Osteocyte (in vitro differentiated cells): ENCODE data around the gene DENND4A. TPM values are rescaled to one million over a fixed set of nuclear protein-coding genes. Genes with fewer than 3 reads are reported as not detected.

Source experiments
- DNase-seq: peaks from one replicate; pipeline ENCODE4 v3.0.0; 2021; ENCODE audit warnings: mixed read lengths; ENCODE audit not compliant: unreplicated experiment; ENCODE audit errors: extremely low spot score
- H3K27ac Mint-ChIP-seq: one replicate; pipeline ENCODE4 v1.8.0; 2021; ENCODE audit warnings: mild to moderate bottlenecking, mixed read lengths; ENCODE audit not compliant: unreplicated experiment
- H3K27me3 Mint-ChIP-seq: one replicate; pipeline ENCODE4 v1.8.0; 2021; ENCODE audit warnings: mixed read lengths; ENCODE audit not compliant: unreplicated experiment
- H3K36me3 Mint-ChIP-seq: one replicate; pipeline ENCODE4 v1.8.0; 2021; ENCODE audit warnings: mixed read lengths; ENCODE audit not compliant: unreplicated experiment
- H3K4me1 Mint-ChIP-seq: one replicate; pipeline ENCODE4 v1.8.0; 2021; ENCODE audit warnings: mixed read lengths; ENCODE audit not compliant: unreplicated experiment
- H3K4me3 Mint-ChIP-seq: one replicate; pipeline ENCODE4 v1.8.0; 2021; ENCODE audit warnings: mild to moderate bottlenecking, moderate library complexity, mixed read lengths; ENCODE audit not compliant: unreplicated experiment
- H3K9me3 Mint-ChIP-seq: one replicate; pipeline ENCODE4 v1.8.0; 2021; ENCODE audit warnings: mixed read lengths; ENCODE audit not compliant: unreplicated experiment
- total RNA-seq: library from RNA; stranded (reverse); gene quantifications from 2 replicates; pipeline ENCODE4 v1.2.1, GENCODE V29; 2021
- TF ChIP-seq, protein P1 (sequence below): fragments of 200-600 bp; sonication (generic); IDR thresholded peaks from 2 replicates; pipeline ENCODE4 v1.5.0; 2021; ENCODE audit warnings: antibody characterized with exemption, mild to moderate bottlenecking, moderate library complexity

Gene DENND4A
- total RNA-seq, 1 donor from 2014 or later = 24.5 TPM

DNA sequence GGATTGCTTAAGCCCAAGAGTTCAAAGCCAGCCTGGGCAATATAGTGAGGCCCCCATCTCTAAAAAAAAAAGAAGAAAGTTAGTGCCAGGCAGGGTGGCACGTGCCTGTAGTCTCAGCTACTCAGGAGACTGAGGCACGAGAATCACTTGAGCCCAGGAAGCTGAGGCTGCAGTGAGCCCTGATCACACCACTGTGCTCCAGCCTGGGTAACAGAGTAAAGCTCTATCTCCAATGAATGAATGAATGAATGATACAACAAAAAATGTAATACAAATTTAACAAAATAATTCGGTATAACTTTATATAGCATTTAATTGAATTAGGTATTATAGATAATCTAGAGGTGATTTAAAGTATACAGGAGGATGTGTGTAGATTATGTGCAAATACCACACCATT lies 29.7 kb downstream of the DENND4A start:
- peaks cover 3% of the 10 kb centered on the region for H3K36me3 Mint-ChIP-seq
- TF ChIP-seq, protein P1, sequence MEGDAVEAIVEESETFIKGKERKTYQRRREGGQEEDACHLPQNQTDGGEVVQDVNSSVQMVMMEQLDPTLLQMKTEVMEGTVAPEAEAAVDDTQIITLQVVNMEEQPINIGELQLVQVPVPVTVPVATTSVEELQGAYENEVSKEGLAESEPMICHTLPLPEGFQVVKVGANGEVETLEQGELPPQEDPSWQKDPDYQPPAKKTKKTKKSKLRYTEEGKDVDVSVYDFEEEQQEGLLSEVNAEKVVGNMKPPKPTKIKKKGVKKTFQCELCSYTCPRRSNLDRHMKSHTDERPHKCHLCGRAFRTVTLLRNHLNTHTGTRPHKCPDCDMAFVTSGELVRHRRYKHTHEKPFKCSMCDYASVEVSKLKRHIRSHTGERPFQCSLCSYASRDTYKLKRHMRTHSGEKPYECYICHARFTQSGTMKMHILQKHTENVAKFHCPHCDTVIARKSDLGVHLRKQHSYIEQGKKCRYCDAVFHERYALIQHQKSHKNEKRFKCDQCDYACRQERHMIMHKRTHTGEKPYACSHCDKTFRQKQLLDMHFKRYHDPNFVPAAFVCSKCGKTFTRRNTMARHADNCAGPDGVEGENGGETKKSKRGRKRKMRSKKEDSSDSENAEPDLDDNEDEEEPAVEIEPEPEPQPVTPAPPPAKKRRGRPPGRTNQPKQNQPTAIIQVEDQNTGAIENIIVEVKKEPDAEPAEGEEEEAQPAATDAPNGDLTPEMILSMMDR = no peak
- no peaks in the 10 kb centered on the region for H3K9me3 Mint-ChIP-seq

DNA sequence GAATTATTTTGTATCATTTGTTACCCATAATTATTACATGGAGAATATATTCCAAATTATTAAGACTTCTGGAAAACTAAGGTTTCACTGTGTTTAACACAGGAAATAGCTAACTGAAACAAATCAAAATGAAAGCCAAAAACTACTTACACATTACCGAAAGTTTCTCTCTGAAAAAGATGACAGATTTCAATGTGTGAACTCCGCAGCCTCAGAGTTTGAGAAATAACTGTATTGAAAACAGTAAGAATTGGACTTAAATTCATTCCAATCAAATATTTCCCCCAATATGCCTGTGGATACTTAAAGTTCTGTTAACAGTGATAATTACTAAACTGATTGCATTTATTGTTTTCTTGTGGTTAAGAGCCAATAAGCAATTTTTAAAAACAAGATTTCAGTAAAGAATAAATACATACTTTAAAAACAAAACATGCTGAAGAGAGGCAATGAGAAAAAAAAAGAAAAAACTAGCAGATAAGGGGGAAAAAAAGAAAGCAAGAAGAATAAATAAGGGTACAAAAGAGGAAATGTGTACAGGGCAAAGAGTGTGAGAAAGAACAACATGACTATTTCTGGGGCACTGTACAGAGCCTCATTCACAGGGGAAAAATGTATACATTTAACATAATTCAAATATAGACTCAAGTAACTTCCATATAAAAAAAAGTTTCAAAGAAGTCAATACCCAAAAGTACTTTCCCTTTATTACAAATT lies 30.7 kb downstream of the DENND4A start:
- H3K27me3 Mint-ChIP-seq = no peaks in the 10 kb centered on the region
- H3K27ac Mint-ChIP-seq = no peak overlapping the region
- H3K4me3 Mint-ChIP-seq = no peak overlapping the region
- H3K9me3 Mint-ChIP-seq = no peaks in the 10 kb centered on the region
- peaks cover 3% of the 10 kb centered on the region for H3K36me3 Mint-ChIP-seq
- peaks cover 17% of the 10 kb centered on the region for H3K4me1 Mint-ChIP-seq
- TF ChIP-seq, protein P1 = no peak
- DNase-seq = no peak

More for the DNA sequence above, 29.7 kb downstream of the DENND4A start:
- no peak for DNase-seq
- H3K4me1 Mint-ChIP-seq = peaks cover 22% of the 10 kb centered on the region
- no peak overlapping the region for H3K4me3 Mint-ChIP-seq
- H3K27me3 Mint-ChIP-seq = no peaks in the 10 kb centered on the region
- no peak overlapping the region for H3K27ac Mint-ChIP-seq

DNA sequence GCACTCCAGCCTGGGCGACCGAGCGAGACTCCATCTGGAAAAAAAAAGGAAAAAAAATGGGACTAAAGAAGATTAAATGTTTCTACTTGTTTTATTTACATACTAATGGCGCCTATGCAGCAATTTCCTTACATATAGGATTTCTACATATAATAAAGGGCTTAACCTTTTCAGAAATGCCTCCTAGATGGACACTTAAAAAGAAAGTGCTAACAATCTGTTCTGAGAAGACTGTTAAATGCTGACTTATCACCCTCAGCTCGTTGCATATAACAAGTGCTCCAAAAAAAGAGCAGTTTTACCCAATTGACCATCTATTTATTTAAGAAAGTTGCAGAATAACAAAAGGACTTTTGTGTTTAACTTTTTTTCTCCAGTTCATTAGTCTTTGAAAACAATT lies 32.7 kb downstream of the DENND4A start:
- no peak for DNase-seq
- Mint-ChIP-seq H3K27ac (no peak overlapping the region), H3K4me3 (no peak overlapping the region), H3K9me3 (no peaks in the 10 kb centered on the region), H3K27me3 (no peaks in the 10 kb centered on the region), H3K36me3 (peaks cover 5% of the 10 kb centered on the region), H3K4me1 (peaks cover 15% of the 10 kb centered on the region)
- TF ChIP-seq, protein P1 = no peak

DNA sequence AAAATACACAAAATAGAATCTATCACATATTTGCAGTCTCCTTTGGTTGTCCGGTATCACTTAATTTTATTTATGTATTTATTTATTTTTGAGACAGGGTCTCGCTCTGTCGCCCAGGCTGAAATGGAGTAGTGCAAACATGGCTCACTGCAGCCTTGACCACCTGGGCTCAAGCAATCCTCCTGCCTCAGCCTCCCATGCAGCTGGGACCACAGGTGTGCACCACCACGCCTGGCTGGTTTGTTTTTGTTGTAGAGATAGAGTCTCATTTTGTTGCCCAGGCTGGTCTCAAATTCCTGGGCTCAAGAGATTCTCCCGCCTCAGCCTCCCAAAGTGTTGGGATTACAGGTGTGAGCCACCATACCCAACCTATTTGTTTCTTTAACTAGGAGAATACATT lies 33.9 kb downstream of the DENND4A start:
- Mint-ChIP-seq H3K36me3 (peaks cover 8% of the 10 kb centered on the region), H3K4me3 (no peak overlapping the region), H3K27me3 (no peaks in the 10 kb centered on the region), H3K9me3 (no peaks in the 10 kb centered on the region), H3K4me1 (peaks cover 10% of the 10 kb centered on the region), H3K27ac (no peak overlapping the region)
- TF ChIP-seq, protein P1 = no peak
- no peak for DNase-seq

DNA sequence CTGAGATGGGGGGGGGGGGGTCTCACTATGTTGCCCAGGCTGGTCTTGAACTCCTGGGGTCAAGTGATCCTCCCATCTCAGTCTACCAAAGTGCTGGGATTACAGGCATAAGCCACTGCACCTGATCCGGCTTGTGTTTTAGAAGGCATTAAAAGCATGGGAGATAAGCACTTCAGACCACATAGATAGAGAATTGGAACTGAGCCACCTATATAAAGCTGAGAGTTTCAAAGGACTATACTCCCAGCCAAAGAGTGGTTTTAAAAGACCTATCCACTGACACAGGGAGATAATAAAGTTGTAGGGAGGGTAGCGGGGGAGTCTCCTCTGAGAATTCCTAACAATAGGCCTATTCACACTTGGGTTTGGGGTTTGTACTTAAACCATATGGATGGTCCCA lies 34.8 kb downstream of the DENND4A start:
- H3K27me3 Mint-ChIP-seq = no peaks in the 10 kb centered on the region
- H3K9me3 Mint-ChIP-seq = no peaks in the 10 kb centered on the region
- H3K4me3 Mint-ChIP-seq = no peak overlapping the region
- H3K27ac Mint-ChIP-seq = no peak overlapping the region
- H3K4me1 Mint-ChIP-seq = peaks cover 6% of the 10 kb centered on the region
- TF ChIP-seq, protein P1 = no peak
- no peak for DNase-seq
- peaks cover 8% of the 10 kb centered on the region for H3K36me3 Mint-ChIP-seq
